HG03575 (cell line): ENCODE data around the gene RAB31.

Experiments
- ATAC-seq: cut with Tn5 transposase; IDR thresholded peaks from one replicate; pipeline ENCODE4 v1.9.1; 2021; ENCODE audit not compliant: unreplicated experiment, insufficient number of reproducible peaks, low FRiP score; ENCODE audit errors: extremely low read depth

RAB31 gene

GRCh38 chr18:9708434-9709303 lies 568 bp downstream of the RAB31 start:
- ATAC-seq: no peak

DNA sequence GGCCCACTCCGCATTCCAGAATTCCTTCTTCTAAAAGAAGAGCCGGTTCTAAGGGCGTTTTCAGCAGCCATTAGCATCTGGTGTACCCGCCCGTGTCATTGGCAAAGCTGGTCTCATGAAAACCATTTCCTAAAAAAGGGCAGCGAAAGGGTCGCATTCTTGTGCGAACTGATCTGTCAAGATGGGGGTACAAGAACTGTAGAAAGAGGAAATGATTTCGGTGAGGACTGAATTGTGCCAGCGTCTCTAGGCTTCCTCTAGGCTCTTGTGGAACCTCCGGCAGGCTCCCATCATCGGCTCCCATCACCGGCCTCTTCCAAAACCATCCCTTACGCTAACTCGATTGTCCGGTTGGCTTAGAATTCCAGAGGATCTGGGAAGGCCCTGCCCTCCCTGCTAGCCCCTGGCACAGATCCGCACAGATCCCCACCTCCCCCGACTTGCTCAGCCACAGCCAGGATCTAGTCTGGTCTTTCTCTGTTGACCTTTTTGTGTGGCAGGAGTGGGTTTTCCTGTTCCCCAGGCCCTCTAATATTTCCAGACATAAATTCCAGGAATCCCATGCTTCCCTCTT lies 1.3 kb downstream of the RAB31 start:
- no peak for ATAC-seq

GRCh38 chr18:9710037-9710436 lies 1.9 kb downstream of the RAB31 start:
- ATAC-seq: no peak

DNA sequence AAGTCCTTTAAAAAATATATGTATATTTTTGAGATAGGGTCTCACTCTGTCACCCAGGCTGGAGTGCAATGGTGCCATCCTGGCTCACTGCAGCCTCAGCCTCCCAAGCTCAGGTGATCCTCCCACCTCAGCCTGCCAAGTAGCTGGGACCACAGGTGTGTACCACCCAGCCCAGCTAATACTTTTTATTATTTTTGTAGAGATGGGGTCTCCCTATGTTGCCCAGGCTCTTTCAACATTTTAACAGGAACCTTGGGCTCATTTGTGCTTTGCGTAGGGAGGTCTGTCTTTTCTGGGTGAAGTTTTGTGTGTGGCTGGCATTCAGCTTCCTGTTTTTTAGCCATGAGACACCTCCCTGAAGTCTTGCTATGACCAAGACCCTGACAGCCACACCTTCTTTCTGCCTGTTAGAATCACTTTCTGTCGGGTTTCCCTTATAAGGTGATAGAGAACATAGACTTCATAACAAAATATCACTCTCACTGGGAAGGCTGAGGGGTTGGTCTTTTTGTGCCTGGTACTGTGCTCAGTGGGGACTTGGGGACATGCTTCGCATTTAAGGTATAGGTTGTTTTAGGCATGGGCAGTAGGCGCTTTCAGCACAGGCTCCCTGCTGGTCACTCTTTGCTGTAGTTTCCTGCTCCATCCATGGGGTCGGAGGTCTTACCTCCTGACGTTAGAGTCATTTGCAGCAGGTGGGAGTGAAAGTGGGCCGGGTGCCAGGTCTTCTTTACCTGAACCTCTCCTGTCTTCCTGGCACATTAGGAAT lies 3.4 kb downstream of the RAB31 start:
- no peak for ATAC-seq

DNA sequence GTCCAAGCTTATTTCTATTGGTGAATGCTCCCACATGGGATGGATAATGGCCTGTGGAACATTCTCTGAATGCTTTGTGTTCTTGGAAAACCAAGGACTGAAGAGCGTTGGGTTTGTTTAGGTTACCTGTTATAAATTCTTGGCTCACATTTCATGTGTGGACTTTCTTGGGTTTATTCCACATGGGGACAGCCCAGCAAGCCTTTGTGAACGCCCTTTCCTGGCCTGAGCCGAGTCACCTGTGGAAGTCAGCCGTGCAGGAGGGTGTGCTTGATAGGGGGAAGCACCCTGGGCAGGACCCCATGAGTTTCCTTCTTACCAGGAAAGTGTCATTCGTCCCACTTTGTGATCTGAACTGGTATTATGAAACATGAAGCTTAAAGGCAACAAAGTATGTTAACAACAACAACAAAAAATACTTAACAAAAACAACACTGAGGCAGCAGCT lies 4.1 kb downstream of the RAB31 start:
- ATAC-seq: no peak

GRCh38 chr18:9712611-9713010 lies 4.5 kb downstream of the RAB31 start:
- no peak for ATAC-seq

GRCh38 chr18:9714266-9715087 lies 6.4 kb downstream of the RAB31 start:
- no peak for ATAC-seq

GRCh38 chr18:9715088-9715343 lies 6.9 kb downstream of the RAB31 start:
- no peak for ATAC-seq

DNA sequence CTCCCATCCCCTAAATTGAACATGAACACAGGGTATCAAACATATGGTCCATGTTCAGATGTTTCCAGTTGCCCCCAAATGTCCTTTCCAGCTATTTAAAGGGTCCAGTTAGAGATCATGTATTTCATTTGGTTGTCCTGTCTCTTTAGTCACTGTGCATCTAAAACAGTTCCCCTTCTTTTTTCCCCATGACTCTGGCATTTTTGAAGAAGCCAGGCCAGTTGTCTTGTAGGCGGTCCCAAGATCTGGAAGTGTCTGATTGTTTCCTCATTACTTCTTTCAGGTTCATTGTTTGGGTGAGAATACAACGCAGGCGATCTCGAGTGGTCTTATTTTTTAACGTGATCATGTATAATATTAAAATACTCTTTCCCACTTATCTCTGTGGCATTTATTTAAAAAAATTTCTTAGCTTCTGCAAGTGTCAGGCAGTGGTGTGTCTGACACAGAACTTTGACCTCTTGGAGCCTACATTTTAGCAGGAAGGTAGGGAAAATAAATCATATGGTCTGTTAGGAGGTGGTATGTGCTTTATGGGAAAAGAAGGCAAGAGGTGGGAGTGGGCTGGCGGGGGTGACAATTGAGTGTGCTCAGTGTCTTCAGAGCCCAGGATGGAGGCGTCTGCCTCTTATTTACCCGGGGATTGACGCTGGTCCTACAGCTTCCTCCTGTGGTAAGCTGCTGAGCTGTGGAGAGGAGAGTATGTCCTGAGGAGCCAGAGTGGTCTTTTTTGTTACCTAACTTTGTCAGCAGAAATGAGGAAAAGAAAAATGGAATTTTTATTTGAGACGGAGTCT lies 8.1 kb downstream of the RAB31 start:
- ATAC-seq: no peak

DNA sequence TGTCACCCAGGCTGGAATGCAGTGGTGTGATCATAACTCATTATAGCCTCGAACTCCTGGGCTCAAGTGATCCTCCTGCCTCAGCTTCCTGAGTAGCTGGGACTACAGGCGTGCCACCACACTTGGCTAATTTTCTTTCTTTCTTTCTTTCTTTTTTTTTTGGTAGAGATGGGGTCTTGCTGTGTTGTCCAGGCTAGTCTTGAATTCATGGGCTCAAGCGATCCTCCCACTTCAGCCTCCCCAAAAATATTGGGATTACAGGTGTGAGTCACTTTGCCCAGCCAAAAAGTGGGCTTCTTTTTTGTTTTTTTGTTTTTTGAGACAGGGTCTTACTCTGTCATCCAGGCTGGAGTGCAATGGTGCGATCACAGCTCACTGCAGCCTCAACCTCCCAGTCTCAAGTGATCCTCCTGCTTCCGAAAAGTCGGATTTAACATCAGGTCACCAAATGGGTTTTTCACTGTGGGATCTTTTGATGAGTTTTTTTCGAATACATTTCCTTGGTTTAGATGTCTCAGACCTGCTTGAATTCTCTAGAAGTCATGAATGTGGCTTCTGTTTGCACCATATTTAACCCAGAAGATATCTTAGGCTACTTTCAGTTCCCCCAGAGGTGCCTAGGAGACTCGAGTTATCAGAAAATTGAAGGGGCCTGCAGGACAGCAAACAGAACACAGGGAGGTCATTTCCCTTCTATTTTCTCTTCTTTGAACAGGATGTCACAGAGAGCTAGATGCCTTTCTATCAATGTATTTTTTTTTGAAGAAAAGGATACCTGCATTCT lies 8.9 kb downstream of the RAB31 start:
- no peak for ATAC-seq

GRCh38 chr18:9719421-9719981 lies 11.4 kb downstream of the RAB31 start:
- ATAC-seq: no peak

- no peak for ATAC-seq
These were observed 12.2 kb downstream of the RAB31 start for GRCh38 chr18:9720327-9720726.

DNA sequence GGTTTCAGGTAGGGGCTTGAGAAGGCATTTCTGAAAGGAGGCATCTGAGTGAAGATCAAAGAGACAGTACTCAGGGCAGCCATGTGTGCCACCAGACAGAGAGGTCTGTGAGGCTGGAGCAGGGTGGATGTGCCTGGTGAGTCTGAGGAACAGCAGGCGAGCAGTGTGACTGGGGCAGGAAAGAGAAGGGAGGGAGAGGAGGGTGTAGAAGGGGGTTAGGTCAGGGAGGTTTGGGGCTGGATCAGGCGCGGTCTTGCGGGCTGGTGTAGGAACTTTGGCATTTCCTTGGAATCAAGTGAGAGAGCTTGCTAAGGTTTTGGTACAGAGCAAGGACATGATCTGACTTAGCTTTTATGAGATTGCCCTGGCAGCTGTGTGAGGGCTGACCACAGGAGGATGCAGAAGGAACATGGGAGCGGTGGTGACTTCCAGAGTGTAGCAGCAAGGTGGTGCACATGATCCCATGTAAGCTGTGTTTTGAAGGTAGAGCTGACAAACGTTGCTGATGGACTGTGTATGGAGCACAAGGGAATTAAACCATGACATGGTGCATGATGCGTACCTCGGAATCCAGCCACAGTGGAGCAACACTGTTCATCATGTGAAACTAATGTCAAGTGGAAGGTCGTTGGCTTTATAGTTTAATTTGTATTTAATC lies 13.9 kb downstream of the RAB31 start:
- no peak for ATAC-seq

- ATAC-seq: no peak
These were observed 14.6 kb downstream of the RAB31 start for GRCh38 chr18:9722691-9723090.

DNA sequence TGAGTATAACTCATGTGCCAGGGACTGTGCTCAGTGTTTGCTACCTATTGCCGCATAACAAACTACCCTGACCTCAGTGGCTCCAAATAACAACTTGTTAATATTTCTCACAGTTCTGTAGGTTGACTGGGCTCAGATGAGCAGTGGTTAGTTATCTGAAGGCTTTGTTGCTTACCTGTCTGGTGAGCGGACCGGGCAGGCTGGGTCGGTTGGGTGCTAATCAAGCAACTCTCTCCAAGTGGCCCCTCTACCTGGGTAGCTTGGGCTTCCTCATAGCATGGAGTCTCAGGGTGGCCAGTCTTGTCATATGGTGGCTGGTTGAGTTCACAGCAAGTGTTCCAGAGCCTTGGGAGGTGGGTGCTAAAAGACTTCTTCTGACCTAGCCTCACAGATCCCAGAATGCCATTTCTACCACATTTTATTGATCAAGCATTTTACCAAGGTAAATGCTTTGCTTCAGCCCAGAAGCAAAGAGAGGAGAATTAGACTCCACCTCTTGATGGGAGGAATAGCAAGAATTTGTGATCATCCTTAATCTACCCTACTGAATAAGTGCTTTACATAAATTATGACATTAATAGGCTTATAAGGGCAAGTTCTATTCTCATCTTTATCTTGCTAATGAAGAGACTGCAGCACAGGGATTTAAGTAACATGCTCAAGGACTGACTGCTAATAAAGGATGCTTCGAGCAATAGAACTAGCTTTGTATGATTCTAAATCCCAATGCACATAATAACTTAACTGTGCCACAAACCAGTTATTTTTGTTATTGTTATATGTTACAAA lies 16.9 kb downstream of the RAB31 start:
- no peak for ATAC-seq

DNA sequence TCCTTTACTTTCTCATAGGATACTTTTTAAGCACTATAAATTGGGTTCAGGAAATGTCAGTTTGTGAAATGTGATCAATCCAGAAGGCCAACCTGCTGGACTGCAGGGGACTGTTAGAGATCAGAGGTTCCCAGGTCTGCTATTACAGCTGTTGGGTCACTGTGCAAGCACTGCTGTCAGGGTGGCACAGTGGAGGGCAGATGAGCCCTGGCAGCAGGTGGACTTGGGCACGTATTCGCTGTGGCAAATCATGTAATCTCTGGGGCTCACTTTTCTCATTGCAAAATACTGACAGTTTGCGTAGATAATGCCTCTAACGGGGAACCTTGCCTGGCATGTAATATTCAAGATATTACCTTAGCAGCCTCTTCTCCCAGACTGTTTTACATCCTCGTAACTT lies 18.1 kb downstream of the RAB31 start:
- ATAC-seq: no peak
